ENCODE data around the gene CDK13.
"Not testable (repeated sequence)": the region's sequence is repeated elsewhere in the genome, so short reads cannot be mapped to it uniquely, and the experiment has no call there.

The CDK13 gene

GRCh38 chr7:40145596-40146130 is 195.6 kb downstream of the CDK13 start:
- not testable (repeated sequence) for H3K27ac Mint-ChIP-seq; H3K4me3 Mint-ChIP-seq; DNase-seq (ENCODE audit: low spot score); H3K36me3 Mint-ChIP-seq (ENCODE audit: low read depth); H3K4me1 Mint-ChIP-seq (ENCODE audit: low read depth); H3K9me3 Mint-ChIP-seq; H3K27me3 Mint-ChIP-seq (ENCODE audit: low read depth)

GRCh38 chr7:40147371-40148246 is 197.6 kb downstream of the CDK13 start:
- Mint-ChIP-seq H3K9me3 (no peaks in the 10 kb centered on the region), H3K27ac (no peak overlapping the region), H3K27me3 (ENCODE audit: low read depth) (peaks cover 9% of the 10 kb centered on the region), H3K4me1 (ENCODE audit: low read depth) (peaks cover 3% of the 10 kb centered on the region), H3K36me3 (ENCODE audit: low read depth) (no peaks in the 10 kb centered on the region), H3K4me3 (no peak overlapping the region)
- DNase-seq (ENCODE audit: low spot score), result no peak

- not testable (repeated sequence) for H3K4me1 Mint-ChIP-seq (ENCODE audit: low read depth); DNase-seq (ENCODE audit: low spot score); H3K27ac Mint-ChIP-seq; H3K36me3 Mint-ChIP-seq (ENCODE audit: low read depth); H3K4me3 Mint-ChIP-seq; H3K27me3 Mint-ChIP-seq (ENCODE audit: low read depth); H3K9me3 Mint-ChIP-seq
Observed at GRCh38 chr7:40148247-40148580, 198.2 kb downstream of the CDK13 start.

GRCh38 chr7:40148671-40149070 is 198.6 kb downstream of the CDK13 start:
- no peak for DNase-seq (ENCODE audit: low spot score)
- H3K4me1 Mint-ChIP-seq (ENCODE audit: low read depth), result peaks cover 3% of the 10 kb centered on the region
- no peak overlapping the region for H3K4me3 Mint-ChIP-seq
- H3K27me3 Mint-ChIP-seq (ENCODE audit: low read depth), result peaks cover 9% of the 10 kb centered on the region
- H3K9me3 Mint-ChIP-seq, result no peaks in the 10 kb centered on the region
- no peak overlapping the region for H3K27ac Mint-ChIP-seq
- no peaks in the 10 kb centered on the region for H3K36me3 Mint-ChIP-seq (ENCODE audit: low read depth)
